GM19372 (cell line): ENCODE measurements around the gene HOXD1.

ENCODE experiments used
- ATAC-seq: cut with Tn5 transposase; IDR thresholded peaks from one replicate; pipeline ENCODE4 v1.9.1; 2021; ENCODE audit warnings: mild to moderate bottlenecking, low read depth, moderate library complexity; ENCODE audit not compliant: unreplicated experiment

HOXD1 gene

DNA sequence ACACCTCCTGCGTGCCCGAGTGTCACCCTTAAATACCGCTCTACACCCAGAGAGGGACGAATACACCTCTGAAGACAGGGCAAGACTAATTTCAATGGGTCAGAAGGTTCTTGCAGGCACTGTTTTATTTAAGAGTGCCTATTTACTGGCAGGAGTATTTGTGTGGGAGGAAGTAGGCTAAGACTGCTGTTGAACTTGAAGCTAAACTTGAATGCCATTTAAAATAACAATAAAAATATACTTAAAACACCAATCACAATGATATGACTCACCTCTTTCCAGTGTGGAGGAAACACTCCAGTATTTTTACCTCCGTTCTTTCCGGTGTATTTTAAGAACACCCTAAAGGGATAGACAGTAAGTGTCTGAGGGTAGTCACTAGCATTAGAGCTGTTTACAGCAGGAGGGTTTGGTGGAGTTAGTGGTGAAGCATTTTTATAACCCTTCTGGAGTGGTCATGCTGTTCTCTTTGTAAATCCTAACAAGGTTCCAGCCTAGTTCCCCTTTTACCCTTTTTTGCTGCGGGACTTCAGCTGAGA, 9.6 kb upstream of the HOXD1 start:
- no peak for ATAC-seq

DNA sequence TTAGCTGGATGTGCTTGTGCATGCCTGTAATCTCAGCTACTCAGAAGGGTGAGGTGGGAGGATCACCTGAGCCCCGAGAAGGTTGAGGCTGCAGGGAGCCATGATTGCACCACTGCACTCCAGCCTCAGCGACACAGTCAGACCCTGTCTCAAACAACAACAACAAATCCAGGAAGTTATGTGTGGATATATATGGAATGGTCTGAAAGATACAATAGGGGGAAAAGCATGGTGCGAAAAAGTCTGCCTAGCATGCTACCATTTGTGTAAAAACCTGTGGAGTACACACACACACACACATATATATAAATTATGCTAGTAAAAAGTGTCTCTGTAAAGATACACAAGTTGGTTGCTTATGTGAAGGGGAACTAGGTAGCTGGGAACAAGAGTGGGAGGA, 6.9 kb upstream of the HOXD1 start:
- ATAC-seq, result no peak

DNA sequence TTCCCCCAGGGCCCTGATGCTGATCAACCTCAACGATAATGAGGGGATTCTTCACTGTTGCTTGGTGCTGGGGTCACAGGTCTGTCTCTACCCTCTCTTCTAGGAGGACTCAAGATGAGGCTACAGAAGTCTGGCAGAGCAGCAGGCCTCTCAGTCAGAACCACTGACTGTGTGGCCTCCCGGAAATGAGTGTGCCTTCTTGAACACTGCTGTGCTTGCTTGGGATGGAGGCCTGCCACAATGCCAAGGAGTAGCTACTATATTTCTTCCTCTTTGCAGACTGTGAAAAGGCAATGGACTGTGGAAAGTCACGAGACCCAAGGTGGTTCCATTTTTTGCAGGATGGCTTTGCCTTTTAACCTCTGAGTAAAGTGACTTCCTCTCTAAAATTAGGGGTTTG, 5.8 kb upstream of the HOXD1 start:
- ATAC-seq, result no peak

DNA sequence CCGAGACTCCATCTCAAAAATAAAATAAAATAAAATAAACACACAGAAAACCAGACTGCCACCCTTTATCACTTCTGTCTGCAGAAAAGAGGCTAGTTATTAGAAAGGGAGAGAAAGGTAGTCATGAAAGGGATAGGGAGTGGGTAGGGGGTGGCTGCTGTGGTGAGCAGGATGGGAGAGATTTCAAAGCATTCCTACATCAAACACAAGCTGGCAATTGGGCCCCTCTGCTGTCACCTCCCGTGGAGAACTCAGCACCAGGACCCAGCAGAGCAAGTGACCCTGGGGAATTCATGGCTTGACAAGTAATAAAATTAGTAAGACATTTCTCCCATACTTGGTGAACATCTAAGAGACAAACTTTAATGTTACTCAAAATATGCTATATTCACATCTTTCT, 3.7 kb upstream of the HOXD1 start:
- ATAC-seq, result no peak

DNA sequence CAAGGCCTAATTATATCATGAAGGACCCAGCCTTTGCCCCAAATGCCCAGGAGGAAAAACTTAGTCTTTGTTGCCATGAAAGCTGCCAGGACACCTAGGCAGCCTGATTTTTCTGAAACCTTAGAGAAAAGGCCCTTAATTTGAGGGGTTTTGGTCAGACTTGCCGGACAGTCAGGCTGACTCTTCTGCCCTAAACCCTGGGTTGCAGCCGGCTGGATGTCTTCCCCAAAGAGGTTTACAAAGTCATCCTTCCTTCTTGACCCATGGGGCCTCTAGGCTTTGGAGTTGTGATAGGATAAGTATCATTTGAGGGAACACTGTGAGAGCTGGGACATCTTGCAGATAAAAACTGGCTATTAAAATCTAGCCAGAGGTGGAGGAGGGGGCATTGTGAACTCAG, 2.4 kb upstream of the HOXD1 start:
- ATAC-seq, result no peak

DNA sequence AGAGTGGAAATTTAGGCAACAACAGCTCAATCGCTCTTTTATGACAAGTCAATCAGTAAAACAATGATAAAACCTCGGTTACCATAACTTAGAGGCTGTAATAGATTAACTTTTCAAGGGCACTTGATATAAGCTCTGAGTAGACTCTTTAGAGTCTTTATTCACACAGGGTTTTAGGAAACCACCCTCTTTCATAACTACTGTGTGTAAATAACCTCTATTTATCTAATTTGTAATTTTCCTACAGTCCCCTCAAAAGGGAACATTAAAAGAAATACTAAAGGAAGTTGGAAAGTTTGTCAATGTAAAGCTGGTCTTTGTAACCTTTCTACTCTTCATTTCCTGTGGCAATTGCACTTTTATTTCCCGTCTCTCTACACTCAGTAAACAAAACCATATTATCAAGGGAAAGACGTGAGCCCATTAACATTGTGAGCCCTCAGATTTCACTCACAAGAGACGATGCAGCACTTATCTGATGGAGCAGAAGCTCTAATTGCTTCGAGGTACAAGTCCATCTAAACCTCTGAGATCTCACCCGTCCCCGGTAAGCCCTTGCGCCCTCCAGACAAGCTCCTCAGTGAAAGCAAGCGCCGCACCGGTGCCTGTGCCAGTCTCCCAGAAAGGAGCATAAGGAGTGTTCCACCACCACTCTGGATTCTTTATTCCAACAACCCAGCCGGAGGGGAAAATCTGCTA, 1.1 kb upstream of the HOXD1 start:
- ATAC-seq, result no peak

DNA sequence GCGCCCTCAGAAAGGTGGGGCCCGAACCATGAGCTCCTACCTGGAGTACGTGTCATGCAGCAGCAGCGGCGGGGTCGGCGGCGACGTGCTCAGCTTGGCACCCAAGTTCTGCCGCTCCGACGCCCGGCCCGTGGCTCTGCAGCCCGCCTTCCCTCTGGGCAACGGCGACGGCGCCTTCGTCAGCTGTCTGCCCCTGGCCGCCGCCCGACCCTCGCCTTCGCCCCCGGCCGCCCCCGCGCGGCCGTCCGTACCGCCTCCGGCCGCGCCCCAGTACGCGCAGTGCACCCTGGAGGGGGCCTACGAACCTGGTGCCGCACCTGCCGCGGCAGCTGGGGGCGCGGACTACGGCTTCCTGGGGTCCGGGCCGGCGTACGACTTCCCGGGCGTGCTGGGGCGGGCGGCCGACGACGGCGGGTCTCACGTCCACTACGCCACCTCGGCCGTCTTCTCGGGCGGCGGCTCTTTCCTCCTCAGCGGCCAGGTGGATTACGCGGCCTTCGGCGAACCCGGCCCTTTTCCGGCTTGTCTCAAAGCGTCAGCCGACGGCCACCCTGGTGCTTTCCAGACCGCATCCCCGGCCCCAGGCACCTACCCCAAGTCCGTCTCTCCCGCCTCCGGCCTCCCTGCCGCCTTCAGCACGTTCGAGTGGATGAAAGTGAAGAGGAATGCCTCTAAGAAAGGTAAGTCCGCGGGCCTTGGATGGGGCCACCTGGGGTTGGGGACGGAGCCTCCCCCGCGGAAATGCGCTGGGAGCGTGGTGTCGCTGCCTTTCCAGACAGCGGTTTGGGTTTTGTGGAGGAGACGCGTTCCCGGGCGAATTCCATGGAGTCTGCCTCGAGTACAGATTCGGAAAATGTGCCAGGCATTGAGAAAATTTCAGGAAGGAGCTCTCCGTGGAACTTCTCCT, 559 bp downstream of the HOXD1 start:
- ATAC-seq, result no peak

DNA sequence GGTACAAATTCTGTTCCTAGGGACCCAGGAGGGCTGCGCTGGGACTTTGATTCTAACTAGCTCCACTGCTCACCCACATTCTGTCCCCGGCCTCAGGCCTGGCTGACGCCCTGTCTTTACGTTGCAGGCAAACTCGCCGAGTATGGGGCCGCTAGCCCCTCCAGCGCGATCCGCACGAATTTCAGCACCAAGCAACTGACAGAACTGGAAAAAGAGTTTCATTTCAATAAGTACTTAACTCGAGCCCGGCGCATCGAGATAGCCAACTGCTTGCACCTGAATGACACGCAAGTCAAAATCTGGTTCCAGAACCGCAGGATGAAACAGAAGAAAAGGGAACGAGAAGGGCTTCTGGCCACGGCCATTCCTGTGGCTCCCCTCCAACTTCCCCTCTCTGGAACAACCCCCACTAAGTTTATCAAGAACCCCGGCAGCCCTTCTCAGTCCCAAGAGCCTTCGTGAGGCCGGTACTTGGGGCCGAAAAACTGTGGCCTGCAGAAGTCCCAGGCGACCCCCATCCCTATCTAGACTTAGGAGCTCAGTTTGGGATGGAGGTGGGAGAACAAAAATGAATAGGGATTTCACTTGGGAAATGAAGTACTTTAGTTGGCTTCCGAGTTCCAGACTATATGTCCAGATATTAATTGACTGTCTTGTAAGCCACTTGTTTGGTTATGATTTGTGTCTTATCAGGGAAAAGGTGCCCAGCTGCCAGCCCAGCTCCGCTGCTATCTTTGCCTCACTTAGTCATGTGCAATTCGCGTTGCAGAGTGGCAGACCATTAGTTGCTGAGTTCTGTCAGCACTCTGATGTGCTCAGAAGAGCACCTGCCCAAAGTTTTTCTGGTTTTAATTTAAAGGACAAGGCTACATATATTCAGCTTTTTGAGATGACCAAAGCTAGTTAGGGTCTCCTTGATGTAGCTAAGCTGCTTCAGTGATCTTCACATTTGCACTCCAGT, 1.5 kb downstream of the HOXD1 start:
- ATAC-seq, result no peak

DNA sequence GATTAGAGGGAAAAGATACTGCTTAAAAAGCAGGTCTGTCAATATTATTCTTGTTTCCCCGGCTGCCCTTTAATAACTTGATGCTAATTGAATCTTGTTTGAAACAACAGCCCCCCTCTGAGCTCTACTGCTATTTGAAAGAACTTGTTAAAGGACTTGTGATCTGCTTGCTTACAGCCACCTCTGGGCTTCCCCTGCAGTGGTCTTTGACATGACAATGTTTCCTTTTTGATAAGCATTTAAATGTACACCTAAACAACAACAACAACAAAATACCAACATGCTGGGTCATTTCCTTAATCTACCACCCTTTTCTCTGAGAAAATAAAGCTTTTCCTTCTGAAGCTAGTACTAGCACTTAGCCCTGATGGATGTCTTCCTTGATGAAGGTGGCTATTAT, 3.9 kb downstream of the HOXD1 start:
- ATAC-seq, result no peak

DNA sequence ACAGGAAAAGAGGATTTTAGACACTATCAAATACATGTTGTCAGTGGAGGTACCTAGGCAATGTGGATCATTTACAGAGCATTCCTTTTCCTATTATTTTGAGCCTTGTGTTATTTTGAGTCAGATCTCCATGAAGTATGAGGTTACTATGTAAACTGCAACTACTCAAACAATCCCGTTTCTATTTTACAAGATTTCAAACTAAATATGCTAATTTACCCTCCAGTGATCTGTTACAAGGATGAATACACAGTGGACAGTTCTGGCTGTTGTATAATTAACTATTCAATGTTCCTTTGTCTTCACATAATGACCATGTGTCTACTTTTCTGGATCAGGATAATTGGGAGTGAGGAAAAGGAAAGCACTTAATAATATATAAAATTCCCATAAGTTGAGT, 4.6 kb downstream of the HOXD1 start:
- ATAC-seq, result no peak

DNA sequence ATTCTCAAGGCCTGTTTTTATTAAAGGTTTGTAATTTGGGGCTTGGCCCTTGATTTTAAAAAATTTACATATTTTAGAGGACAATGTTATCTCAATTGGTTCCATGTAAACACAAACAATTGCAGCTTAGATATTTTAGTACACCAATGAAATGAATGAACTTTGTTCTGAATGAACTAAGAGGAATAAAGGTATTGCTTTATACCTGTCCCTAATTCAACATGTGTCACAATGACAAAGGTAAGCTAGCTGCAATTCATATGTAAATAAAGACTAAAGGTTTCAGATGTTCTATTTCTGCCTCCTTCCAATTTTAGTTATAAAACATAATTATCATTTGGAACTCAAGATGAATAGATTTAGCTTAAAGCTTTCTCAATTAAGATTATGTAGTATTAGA, 11.4 kb downstream of the HOXD1 start:
- ATAC-seq, result no peak

DNA sequence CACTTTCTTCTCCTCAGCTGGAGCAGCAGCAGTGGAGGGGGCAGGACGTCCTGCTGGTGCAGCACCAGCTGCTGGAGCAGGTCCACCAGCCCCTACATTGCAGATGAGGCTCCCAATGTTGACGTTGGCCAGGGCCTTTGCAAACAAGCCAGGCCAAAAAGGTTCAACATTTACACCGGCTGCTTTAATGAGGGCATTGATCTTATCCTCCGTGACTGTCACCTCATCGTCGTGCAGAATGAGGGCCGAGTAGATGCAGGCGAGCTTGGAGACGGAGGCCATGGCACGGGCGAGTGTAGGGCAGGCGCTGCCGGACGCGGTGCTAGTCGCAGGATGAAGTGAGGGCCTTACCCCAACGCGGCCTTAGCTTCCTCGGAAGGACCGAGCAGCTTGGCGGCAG, 12.5 kb downstream of the HOXD1 start:
- no peak for ATAC-seq

DNA sequence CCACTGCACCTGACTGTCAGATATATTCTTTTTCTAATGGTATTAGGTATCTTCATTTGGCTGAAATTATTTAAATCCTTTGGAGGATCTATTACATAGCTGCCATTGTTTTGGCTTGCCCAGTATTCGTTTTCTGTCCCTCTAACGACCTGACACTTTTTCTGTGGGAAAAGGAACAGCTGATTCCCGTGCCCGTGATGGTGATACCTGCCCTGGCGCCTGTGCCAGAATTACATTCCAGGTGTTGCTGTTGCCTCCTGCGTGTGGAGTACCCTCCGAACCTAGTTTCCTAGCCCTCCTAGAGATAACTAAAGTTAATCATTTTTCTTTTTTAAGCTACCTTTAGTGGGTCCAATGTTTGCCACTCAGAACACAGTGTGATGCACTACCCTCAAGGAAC, 14.0 kb downstream of the HOXD1 start:
- no peak for ATAC-seq

DNA sequence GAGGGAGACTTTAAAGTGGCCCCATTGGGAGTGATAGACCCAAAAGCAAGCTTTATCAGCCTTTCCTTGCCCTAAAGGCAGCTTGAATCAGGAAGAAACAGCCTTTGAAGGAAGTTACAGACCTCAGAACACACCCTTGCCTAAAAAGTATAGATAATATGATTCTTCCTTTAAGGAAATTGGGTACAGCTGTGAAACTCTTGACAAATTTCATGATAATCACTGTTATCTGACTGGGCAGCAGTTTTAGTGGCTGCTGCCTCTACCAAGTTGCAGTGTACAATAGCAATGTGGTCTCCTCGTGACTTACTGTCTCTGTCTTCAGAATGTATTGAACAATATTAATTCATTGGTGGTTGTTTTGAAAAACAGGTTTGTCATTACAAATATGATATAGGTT, 16.7 kb downstream of the HOXD1 start:
- no peak for ATAC-seq

DNA sequence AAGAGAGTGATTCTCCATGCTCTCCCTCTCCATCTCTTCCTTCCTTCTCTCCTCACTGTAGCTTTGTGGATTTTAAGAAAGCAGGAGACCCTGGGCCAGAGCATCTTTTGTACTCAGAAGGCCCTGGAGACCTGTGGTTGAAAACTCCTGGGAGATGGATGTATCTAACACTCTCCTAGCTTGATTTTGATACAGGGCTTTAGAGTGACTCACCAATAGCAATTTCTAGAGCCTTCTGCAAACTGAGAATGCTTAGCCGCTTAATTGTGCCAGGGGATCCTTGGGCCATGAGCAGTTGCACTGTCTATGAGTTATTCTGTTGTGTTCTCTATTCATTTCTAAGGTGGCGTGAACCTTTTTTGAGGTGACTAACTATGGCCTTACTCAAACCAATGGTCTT, 17.7 kb downstream of the HOXD1 start:
- ATAC-seq, result no peak

DNA sequence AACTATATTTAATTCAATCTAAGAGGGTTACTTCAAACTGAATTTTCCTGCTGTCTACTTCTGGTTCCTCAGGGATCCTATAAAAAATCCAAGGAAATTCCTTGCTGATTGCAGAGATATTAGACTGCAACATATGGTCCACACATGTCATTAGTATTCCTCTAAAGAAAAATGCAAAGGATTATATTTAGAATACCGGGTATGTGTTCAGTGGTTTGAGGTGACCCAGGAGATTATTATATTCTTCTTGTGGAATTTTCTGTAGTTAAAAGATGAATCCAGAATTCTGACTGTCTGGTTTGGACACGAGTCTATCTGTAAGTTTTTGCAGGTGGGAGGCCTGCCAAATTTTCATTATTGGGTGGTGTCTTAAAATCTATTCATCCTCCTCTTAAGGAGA, 18.2 kb downstream of the HOXD1 start:
- no peak for ATAC-seq

DNA sequence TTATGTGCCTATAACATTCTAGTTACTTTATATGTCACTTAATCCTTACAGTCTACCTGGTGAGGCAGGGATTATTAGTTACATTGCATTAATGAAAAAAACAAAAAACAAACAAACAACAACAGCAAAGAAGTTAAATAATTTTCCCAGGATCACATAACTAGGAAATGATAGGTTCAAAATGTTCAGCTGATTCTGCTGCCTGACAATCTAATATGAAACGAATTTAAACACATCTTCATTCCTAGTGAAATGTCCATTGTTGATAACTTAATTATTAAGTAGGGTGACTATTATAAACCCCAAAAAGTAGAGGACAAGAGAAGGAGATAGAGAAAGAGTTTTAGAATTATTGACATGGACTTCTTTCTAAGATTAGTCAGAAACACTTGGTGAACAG, 22.6 kb downstream of the HOXD1 start:
- no peak for ATAC-seq

DNA sequence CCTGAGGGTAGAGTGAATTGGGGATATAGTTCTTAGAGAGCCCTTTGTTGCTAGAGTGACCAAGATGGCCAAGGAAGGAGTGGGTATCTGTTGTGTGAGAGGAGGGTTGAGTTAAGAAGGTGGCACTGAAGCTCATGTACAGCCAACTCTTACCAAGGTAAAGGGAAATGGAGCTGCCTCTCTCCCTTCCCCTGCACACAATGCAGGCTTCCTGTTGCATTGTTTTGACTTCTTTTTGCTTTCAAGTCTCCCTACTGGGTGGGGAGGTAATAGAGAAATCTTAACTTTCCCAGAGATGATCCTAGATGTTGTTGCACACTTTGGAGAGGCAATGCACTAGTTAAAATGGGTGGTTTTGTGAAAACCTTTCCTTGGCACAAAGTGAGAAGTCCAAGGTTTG, 23.8 kb downstream of the HOXD1 start:
- no peak for ATAC-seq

DNA sequence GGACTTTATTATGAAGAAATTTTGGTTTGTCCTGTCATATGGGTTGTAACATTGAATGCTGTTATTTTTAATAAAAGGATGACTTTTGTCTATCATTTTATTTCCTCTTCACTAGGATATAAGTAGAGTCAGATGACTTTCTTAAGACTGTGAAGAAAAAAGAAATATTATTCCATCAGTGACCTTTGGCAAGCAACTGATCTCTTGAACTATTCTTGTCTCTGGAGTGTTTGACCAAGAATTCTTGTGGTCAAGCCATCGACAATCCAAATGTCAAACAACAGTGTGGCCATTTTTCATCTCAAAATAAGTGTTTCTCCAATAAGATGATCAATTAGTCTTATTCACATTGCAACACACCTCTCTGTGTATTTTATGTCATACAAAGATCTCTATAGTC, 24.9 kb downstream of the HOXD1 start:
- ATAC-seq, result no peak

DNA sequence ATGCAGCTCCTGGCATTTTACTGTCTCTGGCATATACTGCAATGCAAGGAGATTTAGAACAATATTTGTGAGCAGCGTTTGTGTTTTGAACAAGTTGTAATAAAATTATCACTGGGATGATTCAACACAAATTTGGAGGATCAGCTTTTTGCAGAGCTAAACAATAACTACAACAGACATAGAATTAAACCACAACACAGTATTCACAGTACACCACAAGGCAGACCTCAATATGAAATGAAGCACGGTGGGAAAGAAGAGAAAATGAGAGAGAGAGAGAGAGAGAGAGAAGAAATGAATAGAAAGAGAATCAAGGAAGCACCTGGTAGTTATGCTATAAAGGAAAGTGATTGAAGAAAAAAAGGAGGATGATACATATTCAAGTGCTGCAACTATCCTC, 39.4 kb downstream of the HOXD1 start:
- ATAC-seq, result no peak

DNA sequence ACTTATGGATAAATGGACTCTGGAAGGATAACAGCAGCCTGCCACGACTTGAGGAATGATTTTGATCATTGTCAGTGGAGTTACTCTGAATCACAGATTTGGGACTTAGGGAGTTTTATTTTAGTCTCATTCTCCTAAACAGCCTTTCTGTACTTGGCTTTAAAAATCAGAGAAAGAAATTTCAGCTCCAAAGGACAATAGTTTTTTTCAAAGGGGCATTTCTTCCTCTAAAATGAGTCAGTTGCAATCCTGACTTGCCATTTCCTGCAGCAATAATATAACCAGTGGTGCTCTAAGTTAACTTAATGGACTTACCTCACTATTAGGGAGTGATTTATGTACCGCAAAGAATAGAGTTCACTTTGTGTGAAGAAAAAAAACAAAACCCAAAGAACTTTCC, 45.7 kb downstream of the HOXD1 start:
- ATAC-seq, result no peak
